ELF-1 (cell line): Measurements from ENCODE around the gene MINDY1.
A peak's percentile ranks its signal among the peaks of the same experiment; 100 is the strongest.

Experiments used
- DNase-seq: peaks from one replicate; pipeline ENCODE4 v3.0.0-alpha.2; 2016; ENCODE audit warnings: low read depth, low spot score

MINDY1 gene

DNA sequence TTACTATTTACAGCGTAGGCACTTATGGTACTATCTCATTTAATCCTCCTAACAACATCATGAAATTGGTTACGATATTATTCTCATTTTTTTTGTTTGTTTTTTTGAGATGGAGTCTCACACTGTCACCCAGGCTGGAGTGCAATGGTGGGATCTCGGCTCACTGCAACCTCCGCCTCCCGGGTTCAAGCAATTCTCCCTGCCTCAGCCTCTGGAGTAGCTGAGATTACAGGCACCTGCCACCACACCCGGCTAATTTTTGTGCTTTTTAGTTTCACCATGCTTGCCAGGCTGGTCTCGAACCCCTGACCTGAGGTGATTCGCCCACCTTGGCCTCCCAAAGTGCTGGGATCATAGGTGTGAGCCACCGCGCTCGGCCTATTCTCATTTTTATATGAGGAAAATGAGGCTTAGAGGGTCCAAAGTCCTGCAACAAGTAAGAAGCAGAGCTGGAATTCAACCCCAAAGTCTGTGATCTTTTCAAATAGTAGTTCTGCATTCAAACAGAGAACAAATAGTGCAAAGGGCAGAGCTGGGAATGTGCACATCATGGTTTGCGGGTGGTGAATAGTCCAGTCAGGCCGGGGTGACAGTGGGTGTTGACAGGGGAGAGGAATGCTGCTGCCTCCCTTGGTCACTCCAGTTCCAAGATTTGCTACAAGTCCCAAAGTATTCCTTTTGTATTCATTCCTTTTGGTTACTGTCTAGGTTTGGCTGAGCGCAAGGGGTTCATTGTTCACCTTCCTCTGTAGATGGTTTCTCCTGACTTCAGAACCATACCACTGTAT is 6.2 kb upstream of the MINDY1 start:
- DNase-seq, result no peak

DNA sequence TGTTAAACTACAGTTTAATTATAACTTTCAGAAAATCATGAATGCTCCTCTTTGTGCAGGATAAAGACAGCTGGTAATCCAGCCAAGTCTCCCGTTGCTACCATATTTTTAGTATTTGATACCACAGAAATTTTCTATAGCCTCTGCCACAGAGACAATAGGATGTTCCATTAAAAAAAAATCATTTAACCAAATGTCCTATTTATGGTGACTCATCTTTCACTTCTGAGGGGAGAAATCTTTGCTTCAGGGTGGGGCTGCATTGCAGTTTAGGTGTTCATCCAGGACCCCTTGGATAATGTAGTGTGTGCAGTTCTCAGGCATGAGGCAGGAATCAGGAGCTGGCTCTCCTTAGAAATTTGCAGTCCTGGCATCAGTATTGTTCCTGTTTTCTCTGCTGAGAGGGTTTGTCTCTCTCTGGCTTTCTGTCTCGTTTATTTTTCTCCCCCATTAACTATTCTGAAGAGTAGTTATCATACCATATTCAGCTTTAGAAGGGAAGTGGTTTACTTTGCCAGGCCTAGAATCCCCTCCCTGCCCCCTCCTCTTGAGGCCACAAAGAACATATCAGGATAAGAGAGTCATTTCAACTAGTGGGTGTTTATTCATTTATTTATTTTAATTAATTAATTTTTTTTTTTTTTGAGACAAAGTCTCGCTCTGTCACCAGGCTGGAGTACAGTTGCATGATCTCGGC is 4.6 kb upstream of the MINDY1 start:
- DNase-seq, result no peak

DNA sequence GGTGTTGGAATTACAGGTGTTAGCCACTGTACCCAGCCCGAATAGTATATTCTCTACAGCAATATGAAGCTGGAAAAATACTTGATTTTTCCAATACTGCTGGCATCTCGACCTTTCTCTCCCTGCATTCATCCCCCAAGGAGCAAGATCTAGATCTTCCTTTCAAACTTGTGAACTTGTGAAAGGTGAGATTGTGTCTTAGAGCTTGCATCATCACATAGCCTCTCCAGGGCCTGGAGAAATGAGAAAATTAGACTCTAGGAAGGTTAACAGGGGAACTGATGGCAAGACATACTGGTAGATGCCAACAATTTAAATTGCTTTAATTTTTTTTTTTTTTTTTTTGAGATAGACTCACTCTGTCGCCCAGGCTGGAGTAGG is 3.6 kb upstream of the MINDY1 start:
- DNase-seq, result no peak

DNA sequence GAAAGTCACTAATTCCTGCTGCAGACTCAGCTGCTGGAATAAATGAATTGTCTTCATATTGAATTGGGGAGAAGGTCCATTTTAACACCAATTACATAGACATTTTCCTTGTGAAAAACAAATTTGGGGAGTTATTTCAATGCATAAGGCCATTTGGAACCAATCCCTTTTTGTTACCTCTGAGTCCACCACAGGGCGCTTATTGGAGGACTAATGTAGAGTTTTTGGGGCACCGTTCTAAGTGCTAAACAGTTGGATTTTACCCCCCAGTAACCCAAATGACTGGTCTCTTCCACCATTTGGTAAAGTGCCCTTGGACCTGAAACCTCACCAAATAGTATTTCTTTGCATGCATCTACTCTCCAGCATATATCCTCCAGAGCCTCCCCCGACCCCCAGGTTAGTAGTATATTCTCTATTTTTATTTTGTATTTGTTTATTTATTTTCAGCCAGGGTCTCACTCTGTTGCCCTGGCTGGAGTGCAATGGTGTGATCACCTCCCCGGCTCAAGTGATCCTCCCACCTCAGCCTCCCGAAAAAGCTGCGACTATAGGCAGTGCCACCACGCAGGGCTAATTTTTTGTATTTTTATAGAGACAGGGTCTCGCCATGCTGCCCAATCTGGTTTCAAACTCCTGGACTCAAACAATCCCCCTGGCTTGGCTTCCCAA is 3.1 kb upstream of the MINDY1 start:
- no peak for DNase-seq

DNA sequence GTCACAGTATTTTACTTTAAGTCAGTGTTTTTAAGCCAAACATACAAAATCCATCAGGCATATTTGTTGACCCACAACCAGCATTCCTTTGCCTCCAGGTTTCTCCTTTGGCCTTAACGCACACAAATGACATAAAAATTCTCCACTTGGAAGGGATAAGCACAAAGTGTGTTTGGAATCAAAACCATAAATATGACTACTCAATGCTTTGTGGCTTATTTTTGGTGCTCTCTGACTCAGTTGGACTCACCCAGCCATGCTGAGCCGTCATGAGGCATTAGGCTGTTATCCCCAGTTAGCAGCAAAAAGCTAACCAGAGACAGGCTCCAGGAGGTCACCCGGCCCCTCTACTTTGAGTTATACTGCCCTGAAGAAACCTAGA is 2.5 kb upstream of the MINDY1 start:
- no peak for DNase-seq

DNA sequence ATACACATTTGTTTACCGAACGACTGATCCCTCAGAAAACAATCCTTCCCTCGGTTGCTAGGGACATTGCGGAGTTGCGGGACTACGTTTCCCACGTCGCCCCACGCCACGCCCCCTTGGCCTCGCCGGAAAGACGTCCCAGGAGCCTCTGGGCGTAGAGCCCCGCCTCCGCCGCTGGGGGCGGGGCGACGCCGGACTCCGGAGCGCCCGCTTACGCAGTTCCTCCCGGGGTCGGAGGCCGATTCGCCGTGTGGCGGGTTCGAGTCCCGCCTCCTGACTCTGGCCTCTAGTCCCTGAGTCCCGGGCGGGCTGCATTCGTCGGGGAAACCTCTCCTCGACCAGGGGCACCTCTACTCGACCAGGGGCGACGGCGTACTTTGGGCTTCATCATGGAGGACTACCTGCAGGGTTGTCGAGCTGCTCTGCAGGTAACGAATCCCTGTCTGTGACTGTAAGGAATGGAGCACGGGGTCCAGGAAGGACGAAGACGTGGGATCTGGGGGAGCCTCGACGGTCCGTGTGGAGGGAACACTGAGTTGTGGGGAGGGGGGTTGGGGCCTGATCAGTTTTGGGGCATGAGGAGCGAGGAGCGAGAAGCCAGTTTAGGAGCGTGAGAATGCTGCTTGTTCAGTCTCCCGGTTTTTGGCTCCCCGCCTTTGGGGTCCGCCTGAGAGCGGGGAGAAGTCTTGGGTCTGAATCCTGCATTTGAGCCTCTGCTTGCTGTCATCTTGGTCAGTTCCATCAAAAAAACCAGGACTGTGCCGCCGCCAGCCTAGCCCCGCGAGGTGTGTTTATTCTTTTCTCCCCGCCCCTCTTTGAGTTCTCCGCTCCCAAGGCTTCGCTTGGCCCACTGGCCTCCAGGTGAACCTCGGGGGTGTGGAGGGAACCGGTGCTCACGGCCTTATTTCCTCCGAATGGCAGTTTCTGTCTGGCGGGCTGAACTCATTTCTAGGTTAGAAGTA is 1.8 kb upstream of the MINDY1 start, which contains the start of gene PRUNE1:
PRUNE1 (plus strand) TSS at position 206 of the 962 bp plus-strand sequence; CDS start at position 390, 184 bp downstream.
- peak; percentile 96 for DNase-seq

DNA sequence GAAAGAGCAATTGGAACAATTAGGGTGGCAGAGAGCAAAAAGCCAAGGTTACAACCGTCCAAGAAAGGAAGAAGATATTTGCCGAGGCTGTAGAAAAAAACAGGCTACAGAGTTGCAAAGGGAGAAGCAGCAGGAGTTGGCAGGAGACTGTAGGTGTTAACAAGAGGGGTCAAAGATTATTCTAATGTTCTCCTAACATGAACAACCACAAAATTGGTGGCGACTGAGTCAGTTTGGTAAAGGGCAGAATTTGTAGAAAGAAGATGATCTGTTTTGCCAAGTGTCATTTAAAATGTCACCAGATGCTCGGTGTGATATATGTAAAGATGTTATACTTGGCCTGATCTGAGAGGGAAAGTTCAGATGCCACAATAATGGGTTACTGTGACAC is 1.1 kb upstream of the MINDY1 start:
- no peak for DNase-seq

DNA sequence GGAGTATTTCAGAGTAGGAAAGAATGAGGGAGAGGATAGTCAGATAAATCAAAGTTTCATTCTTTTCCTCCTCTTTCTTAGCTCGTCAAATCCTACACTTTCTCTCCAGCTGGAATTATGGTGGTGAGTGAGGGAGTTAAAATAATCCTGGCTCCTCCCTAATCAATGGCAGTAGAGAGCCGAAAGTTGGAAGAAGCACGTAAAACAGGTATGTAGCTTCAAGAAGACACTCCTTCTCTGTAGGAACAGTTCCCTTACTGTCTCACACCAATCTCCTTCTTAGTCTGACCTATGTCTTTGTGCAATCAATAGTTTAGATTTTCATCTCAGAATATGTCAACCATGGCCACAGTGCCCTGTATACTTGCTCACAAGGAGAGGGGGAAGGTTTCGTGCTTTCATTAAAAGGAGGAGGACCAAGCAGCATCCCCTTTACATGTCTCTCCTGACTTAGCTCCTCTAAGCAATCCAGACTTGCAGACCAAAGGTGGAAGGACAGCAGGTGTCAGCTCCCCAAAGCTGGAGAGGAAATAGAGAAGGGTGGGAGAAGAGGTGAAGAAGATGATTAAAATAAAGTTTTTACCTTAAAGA is 878 bp downstream of the MINDY1 start:
- DNase-seq, result no peak

DNA sequence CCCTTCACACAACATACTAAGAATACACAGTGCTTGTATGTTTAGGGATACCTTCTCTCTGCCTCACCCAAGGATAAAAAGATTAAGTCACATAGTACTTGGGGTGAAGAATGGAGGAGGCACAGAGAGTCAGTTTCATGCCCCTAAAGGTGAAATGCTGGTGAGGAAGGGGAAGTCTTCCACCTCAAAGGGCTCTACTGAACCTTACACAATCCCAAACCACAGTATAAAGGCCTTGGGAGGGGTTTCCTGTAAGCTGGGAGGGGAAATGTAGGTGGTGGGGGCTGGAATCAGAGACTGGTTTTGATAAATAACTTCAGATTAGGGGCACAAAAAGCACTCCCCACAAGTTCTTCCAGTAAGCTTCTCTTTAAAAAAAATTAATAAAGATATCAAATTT is 3.5 kb downstream of the MINDY1 start:
- no peak for DNase-seq

DNA sequence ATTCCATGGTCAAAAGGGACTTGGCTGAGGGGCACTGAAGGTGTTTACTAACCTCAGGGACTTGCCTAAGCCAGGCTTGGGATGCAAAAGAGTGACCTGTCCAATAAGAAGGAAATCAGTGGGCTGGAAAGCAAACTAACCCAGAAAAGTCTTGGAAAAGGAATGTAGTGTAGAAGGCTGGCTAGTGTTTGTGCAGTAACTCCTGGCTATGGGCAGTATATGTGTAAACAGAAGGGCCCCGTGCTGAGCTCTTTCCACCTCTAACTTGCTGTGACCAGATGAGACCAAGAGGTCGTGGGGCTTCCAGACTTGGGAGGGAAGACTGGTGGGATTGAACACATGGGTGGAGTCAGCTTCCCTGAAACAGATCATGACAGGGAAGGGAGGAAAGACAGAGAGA is 4.1 kb downstream of the MINDY1 start:
- DNase-seq, result no peak

DNA sequence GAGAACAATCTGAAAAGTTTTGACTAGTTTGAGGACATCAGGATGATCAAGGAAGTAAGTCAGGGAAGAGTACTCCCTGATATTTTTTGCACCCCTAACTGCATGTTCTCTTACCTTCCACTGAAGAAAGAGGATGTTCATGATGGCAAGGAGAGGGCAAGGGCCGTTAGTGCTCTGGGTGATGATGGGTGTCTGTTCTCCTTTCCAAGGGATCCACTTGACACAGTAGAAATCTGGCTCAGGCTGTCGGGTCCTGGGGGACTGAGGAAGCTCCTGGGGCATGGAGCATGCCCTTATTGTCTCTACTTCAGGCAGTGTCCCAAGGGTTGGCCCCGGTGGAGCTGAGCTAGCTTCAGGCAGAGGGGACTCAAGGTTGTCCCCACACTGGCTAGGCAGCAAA is 4.7 kb downstream of the MINDY1 start:
- DNase-seq, result no peak

DNA sequence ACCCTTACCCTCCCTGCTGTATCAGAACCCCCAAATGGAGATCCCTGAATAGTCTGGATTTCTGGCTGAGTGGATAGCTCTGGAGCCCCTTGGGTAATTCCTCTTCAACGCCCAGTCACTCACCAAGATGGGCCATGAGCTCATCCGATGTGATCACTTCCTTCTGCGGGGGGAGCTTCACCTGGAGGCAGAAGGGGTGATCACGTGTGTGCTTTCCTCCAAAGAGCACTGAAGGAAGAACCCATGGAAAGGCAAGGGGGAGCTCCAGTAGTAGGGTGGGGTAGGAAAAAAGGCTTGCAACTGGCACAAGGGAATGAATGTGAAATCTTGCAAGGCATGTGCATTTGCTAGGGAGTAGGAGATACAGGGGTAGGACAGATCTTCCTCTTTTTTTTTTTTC is 5.1 kb downstream of the MINDY1 start:
- DNase-seq, result no peak

DNA sequence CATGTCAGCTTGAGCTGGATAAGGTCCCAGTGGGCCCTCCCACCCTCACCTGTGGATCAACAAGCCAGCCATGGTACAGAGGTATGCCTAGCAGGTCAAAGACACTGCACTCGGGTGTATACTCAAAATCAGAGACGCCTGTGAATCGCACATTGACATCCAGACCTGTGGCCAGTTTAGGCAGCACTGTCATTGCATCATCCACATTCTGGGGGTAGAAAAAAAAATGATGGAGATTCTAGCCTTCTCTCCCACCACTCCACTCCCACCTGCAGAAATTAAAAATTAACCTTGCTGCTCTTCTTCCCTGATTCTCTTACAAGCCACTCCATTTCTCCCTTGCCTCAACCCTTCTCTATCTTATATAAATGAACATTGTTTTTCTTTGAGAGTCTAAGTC is 6.3 kb downstream of the MINDY1 start:
- no peak for DNase-seq

DNA sequence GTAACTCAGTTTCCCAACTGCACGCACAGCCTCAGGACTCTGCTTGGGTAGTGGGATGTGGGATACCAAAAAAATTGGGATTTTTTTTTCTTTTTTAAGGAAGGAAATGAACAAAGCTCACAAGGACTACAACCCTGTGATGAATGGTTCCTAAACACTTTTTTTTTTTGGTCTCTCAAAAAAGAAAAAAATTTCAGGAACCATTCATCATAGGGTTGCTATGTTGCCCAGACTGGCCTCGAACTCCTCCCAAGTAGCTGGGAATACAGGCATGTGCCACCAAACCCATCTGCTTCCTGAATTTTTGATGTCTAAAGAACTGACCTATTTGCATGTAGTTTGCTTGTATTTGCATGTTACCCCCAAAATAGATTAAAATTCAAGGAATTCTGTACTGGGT is 6.8 kb downstream of the MINDY1 start:
- DNase-seq, result no peak

DNA sequence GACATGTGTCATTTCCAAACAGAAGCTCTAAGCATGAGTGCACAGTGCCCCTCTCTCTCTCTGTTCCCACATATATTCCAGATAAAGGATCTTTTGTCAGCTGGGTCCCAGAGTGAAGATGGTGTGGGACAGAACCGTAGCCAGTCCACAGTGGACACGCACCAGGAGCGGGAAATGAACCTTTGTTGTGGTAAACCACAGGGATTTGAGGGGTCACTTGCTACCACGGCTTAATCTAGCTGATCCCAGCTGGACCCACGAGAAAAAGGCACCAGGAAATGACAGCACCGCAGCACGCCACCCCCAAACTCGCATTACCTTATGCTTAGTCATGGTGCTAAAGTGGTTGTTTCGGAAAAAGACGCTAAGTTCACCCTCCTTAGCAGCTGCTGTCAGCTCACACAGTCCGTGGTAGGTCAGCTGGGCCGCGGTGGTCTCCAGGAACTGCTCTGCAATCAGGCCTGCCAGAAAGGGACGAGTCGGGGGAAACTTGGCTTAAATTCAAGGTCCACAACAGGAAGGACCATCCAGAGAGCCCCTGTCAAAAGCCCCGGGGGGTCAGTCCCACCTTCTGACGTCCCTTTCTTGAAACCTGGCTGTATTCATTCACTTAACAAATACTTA is 7.5 kb downstream of the MINDY1 start:
- no peak for DNase-seq

DNA sequence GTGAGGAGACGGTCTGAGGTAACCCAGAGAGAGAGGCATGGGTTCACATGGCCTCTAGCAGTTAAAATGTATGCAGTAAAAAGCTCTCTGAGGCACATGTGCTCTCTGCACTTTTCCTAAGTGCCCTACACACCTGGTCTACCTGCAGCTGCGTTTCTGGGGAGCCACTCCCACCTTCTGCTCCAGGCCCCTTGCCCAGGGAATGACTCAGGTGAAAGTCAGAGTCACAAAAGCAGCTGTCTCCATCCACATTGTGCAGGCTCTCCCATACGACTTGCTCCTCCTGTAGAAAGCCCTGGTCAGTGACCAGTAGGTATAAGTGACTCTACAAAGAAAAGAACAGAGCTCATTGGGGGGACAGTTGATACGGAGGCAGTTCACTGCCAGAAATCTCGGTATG is 8.8 kb downstream of the MINDY1 start:
- no peak for DNase-seq

DNA sequence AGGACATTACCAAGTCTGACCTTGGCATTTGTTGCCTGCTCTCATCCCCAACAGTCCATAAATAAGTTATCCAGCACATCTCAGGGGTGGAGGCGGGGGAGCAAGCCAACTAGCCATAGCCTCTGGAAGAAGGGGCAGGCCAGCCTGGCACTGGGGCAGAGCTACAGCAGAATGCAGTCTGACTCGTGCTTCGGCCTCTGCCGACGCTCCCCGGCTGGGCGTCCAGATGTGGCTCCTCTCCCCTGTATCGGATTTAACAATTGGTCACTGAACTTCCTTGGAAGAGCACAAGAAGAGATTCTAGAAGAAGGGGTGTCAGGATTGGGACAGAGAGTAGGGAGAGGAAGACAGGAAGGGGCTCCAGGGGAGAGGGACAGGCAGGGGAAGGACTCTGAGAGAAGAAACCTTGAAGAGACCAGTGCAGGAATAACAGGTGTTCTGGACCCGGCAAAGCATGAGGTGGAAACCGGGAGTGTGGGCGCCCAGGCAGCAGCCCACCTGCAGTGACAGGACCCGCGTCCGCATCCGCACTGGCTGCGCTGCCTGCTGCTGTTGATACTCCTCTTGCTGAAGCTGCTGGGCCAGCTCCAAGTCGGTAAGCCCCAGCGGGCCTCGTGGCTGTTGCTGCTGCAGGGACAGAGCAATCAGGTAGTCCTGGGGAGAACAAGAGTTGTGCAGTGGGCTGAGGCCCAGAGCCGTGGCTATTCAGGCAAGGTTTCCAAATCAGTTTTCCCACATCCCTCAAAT is 9.4 kb downstream of the MINDY1 start:
- no peak for DNase-seq

DNA sequence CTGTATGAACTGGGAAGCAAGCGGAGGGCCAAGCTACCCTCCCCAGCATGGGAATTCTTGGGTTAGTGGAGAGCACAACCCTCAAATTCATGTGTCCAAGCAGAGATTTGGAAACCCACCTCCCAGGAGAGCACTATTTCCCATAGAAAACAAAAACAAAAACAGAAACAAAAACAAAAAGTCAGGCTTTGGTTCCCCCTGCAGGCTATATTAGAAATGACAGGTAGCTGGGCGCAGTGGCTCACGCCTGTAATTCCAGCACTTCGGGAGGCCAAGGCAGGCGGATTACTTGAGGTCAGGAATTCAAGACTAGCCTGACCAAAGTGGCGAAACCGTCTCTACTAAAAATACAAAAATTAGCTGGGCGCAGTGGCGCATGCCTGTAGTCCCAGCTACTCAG is 10.8 kb downstream of the MINDY1 start:
- DNase-seq, result peak; percentile 80

DNA sequence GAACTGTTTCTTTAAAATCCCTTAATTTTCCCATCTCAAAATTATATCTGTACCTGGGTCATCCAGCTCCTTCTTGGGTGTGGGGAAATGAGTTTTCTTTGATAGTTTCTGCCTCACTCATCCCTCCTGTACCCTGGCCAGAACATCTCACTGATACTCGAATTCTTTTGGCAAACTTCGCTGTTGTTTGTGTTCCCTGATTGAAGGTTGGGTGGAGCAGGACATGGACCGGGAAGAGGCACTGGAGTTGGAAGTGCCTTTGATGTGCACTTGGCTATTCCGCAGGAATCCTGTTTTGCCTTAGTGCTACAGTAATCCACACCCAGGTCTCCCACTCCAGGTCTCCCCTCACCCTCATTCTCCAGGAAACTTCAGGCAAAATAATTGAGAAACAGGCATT is 11.2 kb downstream of the MINDY1 start:
- DNase-seq, result no peak

DNA sequence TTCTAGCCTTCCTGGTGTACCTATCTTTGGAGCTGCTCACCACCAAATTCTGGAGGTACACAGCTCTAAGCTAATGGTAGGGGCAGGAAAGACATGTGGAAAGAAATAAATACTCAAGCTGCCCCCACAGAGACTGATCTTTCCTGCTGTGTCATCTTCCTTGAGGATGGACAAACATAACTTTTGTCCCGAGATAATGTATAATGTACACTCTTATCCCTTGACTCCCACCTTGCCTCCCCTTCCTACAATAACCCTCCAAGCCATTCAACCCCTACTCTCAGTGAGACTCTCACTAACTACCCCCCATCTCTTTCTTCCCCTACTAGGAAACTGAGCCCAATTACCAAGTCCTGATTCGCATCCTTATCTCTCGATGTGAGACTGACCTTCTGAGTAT is 12.5 kb downstream of the MINDY1 start:
- DNase-seq, result no peak
